ENCODE measurements around the gene SSR1. TPM values are rescaled to one million over a fixed set of nuclear protein-coding genes. Genes with fewer than 3 reads are reported as not detected.
A peak's percentile ranks its signal among the peaks of the same experiment; 100 is the strongest.

SSR1 gene
- total RNA-seq, 5 donors from 2014 or later (not counting 1 experiment from before 2014, with no cell fraction given), result 75.7 to 111 (median 100) TPM

DNA sequence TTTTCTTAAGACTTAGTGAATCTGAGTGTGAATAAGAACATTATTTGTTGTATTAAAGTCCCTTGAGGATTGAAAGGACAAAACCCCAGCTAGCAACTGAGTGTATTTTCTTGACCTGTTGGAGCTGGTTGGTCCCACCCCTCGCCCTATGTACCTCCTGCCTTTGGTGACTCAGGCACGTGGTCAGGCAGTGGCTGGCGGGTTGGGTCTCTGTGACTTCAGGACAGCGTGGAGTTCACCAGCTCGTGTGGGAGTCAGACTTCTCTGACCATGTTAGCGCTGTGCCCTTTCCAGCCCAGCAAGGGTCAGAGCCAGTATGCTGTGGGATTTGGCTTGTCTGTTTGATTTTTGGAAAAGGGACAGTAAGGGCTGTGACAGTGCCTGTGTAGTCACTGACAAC is 93.7 kb downstream of the SSR1 start:
- DNase-seq (no peak), ATAC-seq (replicated peaks in 1 of 4) (no peak)
- Histone ChIP-seq H3K27me3 (replicated peaks in 1 of 2; ENCODE audit: control insufficient read depth in 2 of 2, extremely low read depth in 1 of 2, insufficient read depth in 2 of 2, low read length in 1 of 2) (no peaks in the 10 kb centered on the region), H3K9me3 (no peaks in the 10 kb centered on the region), H3K36me3 (ENCODE audit: control insufficient read depth in 2 of 2, extremely low read depth in 1 of 2, insufficient read depth in 1 of 2, low read length in 1 of 2) (peaks cover 17 to 59% of the 10 kb centered on the region in 2 donors), H3K27ac (ENCODE audit: low read length) (no peak overlapping the region), H3K4me1 (ENCODE audit: control insufficient read depth in 1 of 2, extremely low read depth in 1 of 2, insufficient read depth in 2 of 2, low read length in 2 of 2) (no peaks in the 10 kb centered on the region), H3K4me3 (ENCODE audit: control insufficient read depth in 1 of 2, extremely low read depth in 1 of 2, low read length in 1 of 2) (no peak overlapping the region)
- Mint-ChIP-seq H3K36me3 (peaks cover 48% of the 10 kb centered on the region), H3K4me3 (no peak overlapping the region), H3K27ac (no peak overlapping the region), H3K9me3 (no peaks in the 10 kb centered on the region), H3K27me3 (no peaks in the 10 kb centered on the region), H3K4me1 (peaks cover 0 to under 1% (median 0%) of the 10 kb centered on the region in 3 donors)
- ChIA-PET POLR2A (interaction anchor here in 1 of 2 donors (0.6 kb wide), 1 partner anchor 79 kb away, joined by 5 read pairs; no protein-coding TSS in a partner anchor), CTCF (no interaction called here)
- 76% methylated on average over 6 of the region's 6 CpGs for WGBS (ENCODE audit: insufficient coverage)

DNA sequence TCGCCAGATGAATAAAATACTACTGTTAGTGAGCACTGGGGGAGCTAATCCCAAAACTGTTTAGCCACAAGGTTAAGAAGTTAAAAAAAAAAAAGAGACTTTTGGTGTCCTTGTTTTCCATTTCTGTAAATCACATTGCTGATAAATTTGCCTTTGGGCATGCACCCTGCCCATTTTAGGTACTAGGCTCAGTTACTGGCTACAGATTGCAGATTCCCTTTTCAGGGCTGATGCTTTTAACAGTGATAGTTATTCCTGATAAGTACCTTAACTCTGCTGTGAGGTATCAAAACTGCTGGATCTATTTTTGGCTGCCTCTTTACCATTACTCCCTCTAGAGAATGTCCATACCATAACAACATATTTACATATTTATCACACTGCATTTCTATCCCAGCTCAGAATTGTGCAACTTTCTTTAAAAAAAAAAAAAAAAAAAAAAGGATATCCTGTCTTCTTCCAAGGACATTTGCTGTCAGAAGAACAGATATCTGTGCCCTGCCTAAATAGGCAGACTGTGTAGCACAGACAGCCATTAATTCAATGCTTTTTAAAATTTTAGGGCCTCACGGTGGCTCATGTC is 94.5 kb downstream of the SSR1 start:
- H3K4me3 Mint-ChIP-seq, result no peak overlapping the region
- ChIA-PET CTCF (interaction anchor here (0.6 kb wide), 6 partner anchors 14 to 301 kb away, joined by 4 to 7 read pairs (median 6); no protein-coding TSS in a partner anchor), POLR2A (interaction anchor here (0.6 kb wide), 3 partner anchors 11 to 416 kb away, joined by 3 to 12 read pairs (median 5); no protein-coding TSS in a partner anchor)
- Histone ChIP-seq H3K36me3 (ENCODE audit: control insufficient read depth in 2 of 2, extremely low read depth in 1 of 2, insufficient read depth in 1 of 2, low read length in 1 of 2) (peaks cover 17 to 65% of the 10 kb centered on the region in 2 donors), H3K4me3 (ENCODE audit: control insufficient read depth in 1 of 2, extremely low read depth in 1 of 2, low read length in 1 of 2) (no peak overlapping the region), H3K4me1 (ENCODE audit: control insufficient read depth in 1 of 2, extremely low read depth in 1 of 2, insufficient read depth in 2 of 2, low read length in 2 of 2) (no peaks in the 10 kb centered on the region), H3K9me3 (no peaks in the 10 kb centered on the region), H3K27ac (ENCODE audit: low read length) (no peak overlapping the region), H3K27me3 (replicated peaks in 1 of 2; ENCODE audit: control insufficient read depth in 2 of 2, extremely low read depth in 1 of 2, insufficient read depth in 2 of 2, low read length in 1 of 2) (no peaks in the 10 kb centered on the region)
- H3K9me3 Mint-ChIP-seq, result no peaks in the 10 kb centered on the region
- no peaks in the 10 kb centered on the region for H3K4me1 Mint-ChIP-seq
- peaks cover 51% of the 10 kb centered on the region for H3K36me3 Mint-ChIP-seq
- H3K27ac Mint-ChIP-seq, result peak overlapping the region in 1 of 2 donors; percentile 34
- no peaks in the 10 kb centered on the region for H3K27me3 Mint-ChIP-seq
- DNase-seq (no peak), ATAC-seq (replicated peaks in 1 of 4) (no peak)
- no CpG with 5 or more reads among the region's 2 CpGs for WGBS (ENCODE audit: insufficient coverage)

Other genes with a start within 250 kb of the SSR1 start
- gene RREB1, start 205.2 kb downstream of the SSR1 start, total RNA-seq, result 10 to 100 TPM; 38.1 to 50.1 (median 39.6) TPM
- gene CAGE1, start 76.5 kb upstream of the SSR1 start, total RNA-seq, result under 1 TPM in 4 of 5 donors, not detected in 1; 0.09 to 0.75 (median 0.31) TPM
- gene RIOK1, start 76.6 kb upstream of the SSR1 start, total RNA-seq, result 10 to 100 TPM; 27.4 to 42.9 (median 34.6) TPM
- gene DSP, start 228.5 kb upstream of the SSR1 start, total RNA-seq, result 1 to 10 TPM in 1 of 5 donors, under 1 TPM in 3, not detected in 1; 0.12 to 1.0 (median 0.80) TPM